Measurements from ENCODE around the gene ABCA9. TPM values are rescaled to one million over a fixed set of nuclear protein-coding genes. Genes with fewer than 3 reads are reported as not detected.

The ABCA9 gene
- total and polyA plus RNA-seq, 9 of the 15 experiments (the other 6 are each of a cell fraction or from before 2014, with no cell fraction given) = 0.04 TPM; not detected in 8

DNA sequence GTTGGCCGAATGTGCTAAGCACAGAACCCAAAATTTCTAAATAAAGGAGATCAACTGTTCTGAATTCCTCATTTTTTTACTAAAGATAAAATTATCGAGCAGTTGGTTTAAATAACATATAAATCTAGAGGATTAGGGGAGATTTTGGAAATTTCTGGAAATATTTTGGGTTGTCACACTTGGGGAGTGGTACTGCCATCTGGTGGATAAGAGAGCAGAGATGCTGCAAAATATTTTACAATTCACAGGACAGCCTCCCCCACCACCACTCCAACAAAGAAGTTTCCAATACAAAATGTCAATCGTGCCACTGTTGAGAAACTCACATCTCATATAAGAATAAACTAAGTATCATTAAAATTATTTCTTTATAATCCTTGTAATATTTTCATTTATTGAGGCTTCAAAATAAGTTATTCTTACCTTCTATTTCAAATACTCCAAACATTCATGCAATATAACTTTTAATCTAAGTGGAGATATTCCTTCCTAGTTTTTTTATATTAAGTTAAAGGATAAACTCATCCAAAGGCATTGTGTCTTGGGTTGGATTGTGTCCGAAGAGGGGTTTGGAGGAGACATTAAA, 88.5 kb downstream of the ABCA9 start:
- 36% methylated on average over 4 of the region's 4 CpGs for WGBS (ENCODE audit: insufficient coverage, low coverage, missing lambda C conversion rate)
- Histone ChIP-seq H3K9me1 (ENCODE audit: control insufficient read depth, insufficient read depth, low read length) (no peaks in the 10 kb centered on the region), H3K79me2 (ENCODE audit: control insufficient read depth, insufficient read depth, low read length) (no peaks in the 10 kb centered on the region), H3K27ac (ENCODE audit: extremely low read depth, low read depth, low read length) (no peak overlapping the region), H3K4me1 (replicated peaks in 1 of 2; ENCODE audit: control insufficient read depth in 2 of 2, insufficient read depth in 2 of 2, low read length in 2 of 2) (peaks cover 0 to 4% of the 10 kb centered on the region in 2 experiments; a peak in 1 of 5 replicates), H3K27me3 (ENCODE audit: control insufficient read depth in 2 of 2, insufficient read depth in 2 of 2, low read length in 2 of 2) (no peaks in the 10 kb centered on the region), H3K4me2 (ENCODE audit: insufficient read depth, low read length) (no peak overlapping the region), H3K36me3 (ENCODE audit: control insufficient read depth, insufficient read depth, low read length) (no peaks in the 10 kb centered on the region), H3K9ac (ENCODE audit: insufficient read depth in 1 of 2, low read depth in 2 of 2, low read length in 2 of 2) (no peak overlapping the region), H3K9me3 (replicated peaks; ENCODE audit: control insufficient read depth, insufficient read depth, low read depth, low read length) (no peaks in the 10 kb centered on the region), H2AFZ (ENCODE audit: low read depth, low read length) (no peak overlapping the region), H4K20me1 (replicated peaks; ENCODE audit: control insufficient read depth, insufficient read depth, low read length) (no peaks in the 10 kb centered on the region), H3K4me3 (no peak overlapping the region)
- intact Hi-C loops (cut with micrococcal nuclease) = loop anchor here (1.0 to 5.0 kb wide), 4 partner anchors 87 to 265 kb away; no protein-coding TSS in a partner anchor
- ChIA-PET CTCF (ENCODE audit: low intra/inter-chr PET ratio) (interaction anchor here (0.5 to 0.8 kb wide), 2 partner anchors 194 to 1137 kb away, joined by 3 to 4 read pairs; no protein-coding TSS in a partner anchor), POLR2A (no interaction called here)
- ATAC-seq (peak; percentile 72), FAIRE-seq (peak; percentile 69), DNase-seq (ENCODE audit: extremely low read depth in 1 of 4, low spot score in 3 of 4) (peak in 2 of 4 experiments; percentile 48 to 49)
- BruUV-seq (replicated peaks) = no TSS peak
- in situ Hi-C loops (cut with MboI) = loop anchor here (25.0 kb wide), 1 partner anchor 265 kb away; the partner anchor contains the start of gene ABCA10
- TF ChIP-seq RAD21 (CRISPR knock-in tag; conservative IDR thresholded peaks at IDR 0.05 in 1 of 2, IDR thresholded peaks at IDR 0.05 in 1 of 2) (peak; percentile 52 to 74), HEY1 (CRISPR knock-in tag; IDR thresholded peaks at IDR 0.05; ENCODE audit: borderline replicate concordance) (no peak), SMC3 (conservative IDR thresholded peaks at IDR 0.05; ENCODE audit: insufficient read depth, low read depth, low read length) (peak; percentile 46), ZNF561 (CRISPR knock-in tag; conservative IDR thresholded peaks at IDR 0.05) (no peak), ZBED1 (IDR thresholded peaks at IDR 0.05) (no peak)
- TF ChIP-seq, protein P1, sequence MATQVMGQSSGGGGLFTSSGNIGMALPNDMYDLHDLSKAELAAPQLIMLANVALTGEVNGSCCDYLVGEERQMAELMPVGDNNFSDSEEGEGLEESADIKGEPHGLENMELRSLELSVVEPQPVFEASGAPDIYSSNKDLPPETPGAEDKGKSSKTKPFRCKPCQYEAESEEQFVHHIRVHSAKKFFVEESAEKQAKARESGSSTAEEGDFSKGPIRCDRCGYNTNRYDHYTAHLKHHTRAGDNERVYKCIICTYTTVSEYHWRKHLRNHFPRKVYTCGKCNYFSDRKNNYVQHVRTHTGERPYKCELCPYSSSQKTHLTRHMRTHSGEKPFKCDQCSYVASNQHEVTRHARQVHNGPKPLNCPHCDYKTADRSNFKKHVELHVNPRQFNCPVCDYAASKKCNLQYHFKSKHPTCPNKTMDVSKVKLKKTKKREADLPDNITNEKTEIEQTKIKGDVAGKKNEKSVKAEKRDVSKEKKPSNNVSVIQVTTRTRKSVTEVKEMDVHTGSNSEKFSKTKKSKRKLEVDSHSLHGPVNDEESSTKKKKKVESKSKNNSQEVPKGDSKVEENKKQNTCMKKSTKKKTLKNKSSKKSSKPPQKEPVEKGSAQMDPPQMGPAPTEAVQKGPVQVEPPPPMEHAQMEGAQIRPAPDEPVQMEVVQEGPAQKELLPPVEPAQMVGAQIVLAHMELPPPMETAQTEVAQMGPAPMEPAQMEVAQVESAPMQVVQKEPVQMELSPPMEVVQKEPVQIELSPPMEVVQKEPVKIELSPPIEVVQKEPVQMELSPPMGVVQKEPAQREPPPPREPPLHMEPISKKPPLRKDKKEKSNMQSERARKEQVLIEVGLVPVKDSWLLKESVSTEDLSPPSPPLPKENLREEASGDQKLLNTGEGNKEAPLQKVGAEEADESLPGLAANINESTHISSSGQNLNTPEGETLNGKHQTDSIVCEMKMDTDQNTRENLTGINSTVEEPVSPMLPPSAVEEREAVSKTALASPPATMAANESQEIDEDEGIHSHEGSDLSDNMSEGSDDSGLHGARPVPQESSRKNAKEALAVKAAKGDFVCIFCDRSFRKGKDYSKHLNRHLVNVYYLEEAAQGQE (IDR thresholded peaks at IDR 0.05; ENCODE audit: borderline replicate concordance) = peak; percentile 61; the same call in 1 of the 2 replicates
- TF ChIP-seq, protein P1 (CRISPR knock-in tag; IDR thresholded peaks at IDR 0.05; ENCODE audit: low read depth) = no peak
- TF ChIP-seq, protein P2, sequence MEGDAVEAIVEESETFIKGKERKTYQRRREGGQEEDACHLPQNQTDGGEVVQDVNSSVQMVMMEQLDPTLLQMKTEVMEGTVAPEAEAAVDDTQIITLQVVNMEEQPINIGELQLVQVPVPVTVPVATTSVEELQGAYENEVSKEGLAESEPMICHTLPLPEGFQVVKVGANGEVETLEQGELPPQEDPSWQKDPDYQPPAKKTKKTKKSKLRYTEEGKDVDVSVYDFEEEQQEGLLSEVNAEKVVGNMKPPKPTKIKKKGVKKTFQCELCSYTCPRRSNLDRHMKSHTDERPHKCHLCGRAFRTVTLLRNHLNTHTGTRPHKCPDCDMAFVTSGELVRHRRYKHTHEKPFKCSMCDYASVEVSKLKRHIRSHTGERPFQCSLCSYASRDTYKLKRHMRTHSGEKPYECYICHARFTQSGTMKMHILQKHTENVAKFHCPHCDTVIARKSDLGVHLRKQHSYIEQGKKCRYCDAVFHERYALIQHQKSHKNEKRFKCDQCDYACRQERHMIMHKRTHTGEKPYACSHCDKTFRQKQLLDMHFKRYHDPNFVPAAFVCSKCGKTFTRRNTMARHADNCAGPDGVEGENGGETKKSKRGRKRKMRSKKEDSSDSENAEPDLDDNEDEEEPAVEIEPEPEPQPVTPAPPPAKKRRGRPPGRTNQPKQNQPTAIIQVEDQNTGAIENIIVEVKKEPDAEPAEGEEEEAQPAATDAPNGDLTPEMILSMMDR (IDR thresholded peaks at IDR 0.05 in 2 of 3, conservative IDR thresholded peaks at IDR 0.05 in 1 of 3; ENCODE audit: insufficient read depth in 2 of 3, low read depth in 1 of 3, low read length in 3 of 3) = peak; percentile 57 to 72 (median 59)
- TF ChIP-seq, protein P3, sequence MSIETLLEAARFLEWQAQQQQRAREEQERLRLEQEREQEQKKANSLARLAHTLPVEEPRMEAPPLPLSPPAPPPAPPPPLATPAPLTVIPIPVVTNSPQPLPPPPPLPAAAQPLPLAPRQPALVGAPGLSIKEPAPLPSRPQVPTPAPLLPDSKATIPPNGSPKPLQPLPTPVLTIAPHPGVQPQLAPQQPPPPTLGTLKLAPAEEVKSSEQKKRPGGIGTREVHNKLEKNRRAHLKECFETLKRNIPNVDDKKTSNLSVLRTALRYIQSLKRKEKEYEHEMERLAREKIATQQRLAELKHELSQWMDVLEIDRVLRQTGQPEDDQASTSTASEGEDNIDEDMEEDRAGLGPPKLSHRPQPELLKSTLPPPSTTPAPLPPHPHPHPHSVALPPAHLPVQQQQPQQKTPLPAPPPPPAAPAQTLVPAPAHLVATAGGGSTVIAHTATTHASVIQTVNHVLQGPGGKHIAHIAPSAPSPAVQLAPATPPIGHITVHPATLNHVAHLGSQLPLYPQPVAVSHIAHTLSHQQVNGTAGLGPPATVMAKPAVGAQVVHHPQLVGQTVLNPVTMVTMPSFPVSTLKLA (conservative IDR thresholded peaks at IDR 0.05) = 0 out of 4 replicates have a peak, but pooled peaks of 1 of the 2 experiments have one; percentile 18
